ENCODE measurements around the gene TKTL1. TPM values are rescaled to one million over a fixed set of nuclear protein-coding genes. Genes with fewer than 3 reads are reported as not detected.
"Not testable (repeated sequence)": the region's sequence is repeated elsewhere in the genome, so short reads cannot be mapped to it uniquely, and the experiment has no call there.

Gene TKTL1
- total RNA-seq, 1 experiment from 2014 or later = not detected

- BruUV-seq (replicated peaks) = no TSS peak
- H3K4me3 ChIP-seq (ENCODE audit: low read depth in 2 of 2, low read length in 2 of 2) = no peak overlapping the region
- in situ Hi-C loops (cut with HindIII; ENCODE audit: low pct_unique_long_range_greater_than_20kb, low sequenced_read_pairs) = no loop called here
- ATAC-seq (no peak), DNase-seq (ENCODE audit: low read depth, low spot score) (no peak)
- no peaks in the 10 kb centered on the region for H3K36me3 ChIP-seq (ENCODE audit: control insufficient read depth, insufficient read depth, low read length)
- ChIA-PET CTCF (no interaction called here), POLR2A (no interaction called here)
- H3K9me3 ChIP-seq (ENCODE audit: control insufficient read depth, insufficient read depth, low read depth, low read length) = no peaks in the 10 kb centered on the region
- intact Hi-C loops (cut with micrococcal nuclease; ENCODE audit: unreplicated experiment) = no loop called here
- TF ChIP-seq TCF7L2 (IDR thresholded peaks at IDR 0.05; ENCODE audit: low read depth, low read length) = no peak
- TF ChIP-seq POLR2AphosphoS5 (IDR thresholded peaks at IDR 0.05; ENCODE audit: low read depth, low read length) = no peak
- no peak for TF ChIP-seq CTCF (IDR thresholded peaks at IDR 0.05)
- no peak for TF ChIP-seq SIN3A (IDR thresholded peaks at IDR 0.05; ENCODE audit: borderline replicate concordance, insufficient read depth, low read depth, low read length)
- TF ChIP-seq REST (IDR thresholded peaks at IDR 0.05; ENCODE audit: insufficient read depth in 1 of 2, low read depth in 2 of 2, low read length in 1 of 2) = no peak
- no peak overlapping the region for H3K27ac ChIP-seq (ENCODE audit: low read length)
- H3K27me3 ChIP-seq (ENCODE audit: control insufficient read depth, insufficient read depth, low read length) = no peaks in the 10 kb centered on the region
- H3K4me1 ChIP-seq (ENCODE audit: control insufficient read depth, insufficient read depth, low read length) = no peaks in the 10 kb centered on the region
These were observed 38.9 kb downstream of the TKTL1 start for GRCh38 chrX:154334496-154334895.

- in situ Hi-C loops (cut with HindIII; ENCODE audit: low pct_unique_long_range_greater_than_20kb, low sequenced_read_pairs); DNase-seq (ENCODE audit: low read depth, low spot score); BruUV-seq (replicated peaks); H3K27me3 ChIP-seq (ENCODE audit: control insufficient read depth, insufficient read depth, low read length); H3K4me1 ChIP-seq (ENCODE audit: control insufficient read depth, insufficient read depth, low read length); POLR2A ChIA-PET; H3K36me3 ChIP-seq (ENCODE audit: control insufficient read depth, insufficient read depth, low read length); H3K9me3 ChIP-seq (ENCODE audit: control insufficient read depth, insufficient read depth, low read depth, low read length); H3K27ac ChIP-seq (ENCODE audit: low read length); intact Hi-C loops (cut with micrococcal nuclease; ENCODE audit: unreplicated experiment); CTCF ChIA-PET: not testable (repeated sequence)
- peak overlapping the region in 1 of 2 experiments; percentile 18; a peak in 1 of 4 replicates for H3K4me3 ChIP-seq (ENCODE audit: low read depth in 2 of 2, low read length in 2 of 2)
- ATAC-seq = peak; percentile 88
These were observed 46.1 kb downstream of the TKTL1 start for GRCh38 chrX:154341399-154342298.

- POLR2A ChIA-PET; H3K4me1 ChIP-seq (ENCODE audit: control insufficient read depth, insufficient read depth, low read length); intact Hi-C loops (cut with micrococcal nuclease; ENCODE audit: unreplicated experiment); in situ Hi-C loops (cut with HindIII; ENCODE audit: low pct_unique_long_range_greater_than_20kb, low sequenced_read_pairs); BruUV-seq (replicated peaks); H3K9me3 ChIP-seq (ENCODE audit: control insufficient read depth, insufficient read depth, low read depth, low read length); H3K4me3 ChIP-seq (ENCODE audit: low read depth in 2 of 2, low read length in 2 of 2); CTCF ChIA-PET; DNase-seq (ENCODE audit: low read depth, low spot score); ATAC-seq; H3K27me3 ChIP-seq (ENCODE audit: control insufficient read depth, insufficient read depth, low read length); H3K27ac ChIP-seq (ENCODE audit: low read length); H3K36me3 ChIP-seq (ENCODE audit: control insufficient read depth, insufficient read depth, low read length): not testable (repeated sequence)
These were observed 47.5 kb downstream of the TKTL1 start for GRCh38 chrX:154343063-154343462.

- BruUV-seq (replicated peaks); DNase-seq (ENCODE audit: low read depth, low spot score); POLR2A ChIA-PET; H3K4me3 ChIP-seq (ENCODE audit: low read depth in 2 of 2, low read length in 2 of 2); CTCF ChIA-PET; H3K36me3 ChIP-seq (ENCODE audit: control insufficient read depth, insufficient read depth, low read length); H3K27me3 ChIP-seq (ENCODE audit: control insufficient read depth, insufficient read depth, low read length); intact Hi-C loops (cut with micrococcal nuclease; ENCODE audit: unreplicated experiment); in situ Hi-C loops (cut with HindIII; ENCODE audit: low pct_unique_long_range_greater_than_20kb, low sequenced_read_pairs); H3K27ac ChIP-seq (ENCODE audit: low read length); H3K9me3 ChIP-seq (ENCODE audit: control insufficient read depth, insufficient read depth, low read depth, low read length): not testable (repeated sequence)
- H3K4me1 ChIP-seq (ENCODE audit: control insufficient read depth, insufficient read depth, low read length) = peaks cover 10% of the 10 kb centered on the region
- peak; percentile 47 for ATAC-seq
These were observed 48.0 kb downstream of the TKTL1 start for GRCh38 chrX:154343620-154344019.

All from Panc1 (cell line).